ENCODE data around the gene LRRC8E. TPM values are rescaled to one million over a fixed set of nuclear protein-coding genes. Genes with fewer than 3 reads are reported as not detected.

LRRC8E gene
- polyA plus RNA-seq, 1 donor (not counting 4 experiments of a cell fraction or from before 2014, with no cell fraction given): 13.5 TPM

- no peak overlapping the region for H3K4me2 ChIP-seq (ENCODE audit: control insufficient read depth, extremely low read depth, insufficient read depth, low read depth, low read length)
- no peaks in the 10 kb centered on the region for H3K9me1 ChIP-seq (ENCODE audit: control insufficient read depth, extremely low read depth, insufficient read depth, low read length)
- DNase-seq (ENCODE audit: low read depth, low spot score): no peak
- H3K9me3 ChIP-seq (ENCODE audit: control insufficient read depth, low read depth, low read length): no peaks in the 10 kb centered on the region
- dilution Hi-C loops (cut with MboI; ENCODE audit: extremely low pct_ligation_motif_present, low sequenced_read_pairs): no loop called here
- H4K20me1 ChIP-seq (ENCODE audit: control insufficient read depth, extremely low read depth, insufficient read depth, low read length): no peaks in the 10 kb centered on the region
- peaks cover 0 to under 1% of the 10 kb centered on the region in 2 experiments for H3K36me3 ChIP-seq (ENCODE audit: control insufficient read depth in 2 of 2, extremely low read depth in 1 of 2, insufficient read depth in 2 of 2, low read length in 2 of 2)
- no peak for TF ChIP-seq EZH2 (IDR thresholded peaks at IDR 0.05; ENCODE audit: low read length)
- TF ChIP-seq, protein P1, sequence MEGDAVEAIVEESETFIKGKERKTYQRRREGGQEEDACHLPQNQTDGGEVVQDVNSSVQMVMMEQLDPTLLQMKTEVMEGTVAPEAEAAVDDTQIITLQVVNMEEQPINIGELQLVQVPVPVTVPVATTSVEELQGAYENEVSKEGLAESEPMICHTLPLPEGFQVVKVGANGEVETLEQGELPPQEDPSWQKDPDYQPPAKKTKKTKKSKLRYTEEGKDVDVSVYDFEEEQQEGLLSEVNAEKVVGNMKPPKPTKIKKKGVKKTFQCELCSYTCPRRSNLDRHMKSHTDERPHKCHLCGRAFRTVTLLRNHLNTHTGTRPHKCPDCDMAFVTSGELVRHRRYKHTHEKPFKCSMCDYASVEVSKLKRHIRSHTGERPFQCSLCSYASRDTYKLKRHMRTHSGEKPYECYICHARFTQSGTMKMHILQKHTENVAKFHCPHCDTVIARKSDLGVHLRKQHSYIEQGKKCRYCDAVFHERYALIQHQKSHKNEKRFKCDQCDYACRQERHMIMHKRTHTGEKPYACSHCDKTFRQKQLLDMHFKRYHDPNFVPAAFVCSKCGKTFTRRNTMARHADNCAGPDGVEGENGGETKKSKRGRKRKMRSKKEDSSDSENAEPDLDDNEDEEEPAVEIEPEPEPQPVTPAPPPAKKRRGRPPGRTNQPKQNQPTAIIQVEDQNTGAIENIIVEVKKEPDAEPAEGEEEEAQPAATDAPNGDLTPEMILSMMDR (optimal IDR thresholded peaks at IDR 0.05 in 1 of 3, IDR thresholded peaks at IDR 0.05 in 1 of 3, conservative IDR thresholded peaks at IDR 0.05 in 1 of 3; ENCODE audit: extremely low read depth in 1 of 3, insufficient read depth in 2 of 3, low read length in 3 of 3): no peak
- no peaks in the 10 kb centered on the region for H3K27me3 ChIP-seq (ENCODE audit: control insufficient read depth, extremely low read depth, insufficient read depth, low read length)
- H3K9ac ChIP-seq (ENCODE audit: control insufficient read depth, extremely low read depth, insufficient read depth, low read length): no peak overlapping the region
- no peak overlapping the region for H2AFZ ChIP-seq (ENCODE audit: control insufficient read depth, low read length)
- H3K79me2 ChIP-seq (ENCODE audit: control insufficient read depth, insufficient read depth, low read length): no peaks in the 10 kb centered on the region
- H3K27ac ChIP-seq (ENCODE audit: control insufficient read depth, insufficient read depth, low read length): no peak overlapping the region
- H3K4me1 ChIP-seq (ENCODE audit: control insufficient read depth, extremely low read depth, insufficient read depth, low read length): peaks cover 10% of the 10 kb centered on the region
- H3K4me3 ChIP-seq (ENCODE audit: control insufficient read depth in 2 of 3, extremely low read depth in 1 of 3, insufficient read depth in 2 of 3, low read depth in 1 of 3, low read length in 3 of 3): no peak overlapping the region
- FAIRE-seq: no peak
These were observed 38.7 kb upstream of the LRRC8E start for GRCh38 chr19:7849631-7849999.

DNA sequence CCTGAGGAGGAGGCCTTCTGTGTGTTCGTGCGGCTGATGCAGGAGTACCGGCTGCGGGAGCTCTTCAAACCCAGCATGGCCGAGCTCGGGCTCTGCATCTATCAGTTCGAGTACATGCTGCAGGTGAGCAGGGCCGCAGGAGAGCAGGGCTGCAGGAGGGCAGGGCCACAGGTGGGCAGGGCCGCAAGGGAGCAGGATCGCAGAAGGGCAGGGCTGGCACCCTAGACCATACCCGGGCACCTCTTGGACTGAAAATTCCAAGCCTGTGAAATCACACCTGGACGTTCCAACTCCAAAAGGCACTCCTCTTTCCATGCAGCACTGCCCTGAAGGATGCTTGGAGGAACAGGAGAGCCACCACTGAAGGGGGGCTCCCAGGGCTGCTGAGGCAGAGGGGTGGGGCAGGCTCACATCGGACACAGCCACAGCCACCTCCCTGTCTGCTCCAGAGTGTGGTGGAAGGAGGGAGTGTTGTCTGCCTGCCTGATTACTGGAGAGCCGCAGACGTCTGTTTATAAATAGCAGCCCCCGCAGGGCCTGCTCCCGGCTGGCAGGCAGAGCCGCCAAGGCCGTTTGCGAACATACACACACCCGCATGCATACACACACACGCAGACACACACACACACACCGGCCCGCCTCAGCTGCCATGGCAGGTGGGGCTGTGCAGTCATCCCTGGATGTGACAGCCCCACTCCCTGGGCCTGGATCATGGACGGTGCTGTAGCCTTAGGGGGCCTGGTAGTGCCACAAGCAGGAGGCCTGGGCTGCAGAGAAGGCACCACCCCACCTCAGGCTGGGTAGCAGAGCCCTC is 38.1 kb upstream of the LRRC8E start:
- Histone ChIP-seq H3K79me2 (ENCODE audit: control insufficient read depth, insufficient read depth, low read length) (no peaks in the 10 kb centered on the region), H3K4me3 (ENCODE audit: control insufficient read depth in 2 of 3, extremely low read depth in 1 of 3, insufficient read depth in 2 of 3, low read depth in 1 of 3, low read length in 3 of 3) (no peak overlapping the region), H4K20me1 (ENCODE audit: control insufficient read depth, extremely low read depth, insufficient read depth, low read length) (no peaks in the 10 kb centered on the region), H2AFZ (ENCODE audit: control insufficient read depth, low read length) (no peak overlapping the region), H3K9me1 (ENCODE audit: control insufficient read depth, extremely low read depth, insufficient read depth, low read length) (no peaks in the 10 kb centered on the region), H3K27ac (ENCODE audit: control insufficient read depth, insufficient read depth, low read length) (no peak overlapping the region), H3K4me1 (ENCODE audit: control insufficient read depth, extremely low read depth, insufficient read depth, low read length) (peaks cover 10% of the 10 kb centered on the region), H3K4me2 (ENCODE audit: control insufficient read depth, extremely low read depth, insufficient read depth, low read depth, low read length) (no peak overlapping the region), H3K9ac (ENCODE audit: control insufficient read depth, extremely low read depth, insufficient read depth, low read length) (no peak overlapping the region), H3K27me3 (ENCODE audit: control insufficient read depth, extremely low read depth, insufficient read depth, low read length) (no peaks in the 10 kb centered on the region), H3K36me3 (ENCODE audit: control insufficient read depth in 2 of 2, extremely low read depth in 1 of 2, insufficient read depth in 2 of 2, low read length in 2 of 2) (peaks cover 0 to 2% of the 10 kb centered on the region in 2 experiments), H3K9me3 (ENCODE audit: control insufficient read depth, low read depth, low read length) (no peaks in the 10 kb centered on the region)
- DNase-seq (ENCODE audit: low read depth, low spot score): no peak
- dilution Hi-C loops (cut with MboI; ENCODE audit: extremely low pct_ligation_motif_present, low sequenced_read_pairs): no loop called here
- no peak for FAIRE-seq
- TF ChIP-seq, protein P1 (optimal IDR thresholded peaks at IDR 0.05 in 1 of 3, IDR thresholded peaks at IDR 0.05 in 1 of 3, conservative IDR thresholded peaks at IDR 0.05 in 1 of 3; ENCODE audit: extremely low read depth in 1 of 3, insufficient read depth in 2 of 3, low read length in 3 of 3): no peak

All from keratinocyte (primary cell).